Measurements from ENCODE around the gene TRIO.
A peak's percentile ranks its signal among the peaks of the same experiment; 100 is the strongest.

TRIO gene

DNA sequence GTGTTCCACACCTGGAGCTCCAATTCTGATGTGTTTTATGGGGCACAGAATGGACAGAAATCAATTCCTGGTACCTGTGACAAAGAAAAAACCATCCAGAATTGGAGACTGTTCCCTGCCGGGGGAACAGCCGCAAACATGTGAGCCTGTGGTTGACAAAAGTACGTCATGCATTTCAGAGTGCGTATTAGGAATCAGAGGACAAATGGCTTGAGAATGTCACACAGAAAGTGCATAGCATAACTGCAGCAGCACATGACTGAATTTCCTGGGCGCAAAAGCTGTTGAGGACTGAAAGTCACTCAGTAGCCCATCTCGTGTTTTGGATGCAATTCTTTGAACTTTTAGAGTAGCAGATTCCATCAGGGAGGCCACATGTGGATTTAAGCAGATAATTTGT, 85.1 kb downstream of the TRIO start:
- no peak for DNase-seq (ENCODE audit: low read depth)

DNA sequence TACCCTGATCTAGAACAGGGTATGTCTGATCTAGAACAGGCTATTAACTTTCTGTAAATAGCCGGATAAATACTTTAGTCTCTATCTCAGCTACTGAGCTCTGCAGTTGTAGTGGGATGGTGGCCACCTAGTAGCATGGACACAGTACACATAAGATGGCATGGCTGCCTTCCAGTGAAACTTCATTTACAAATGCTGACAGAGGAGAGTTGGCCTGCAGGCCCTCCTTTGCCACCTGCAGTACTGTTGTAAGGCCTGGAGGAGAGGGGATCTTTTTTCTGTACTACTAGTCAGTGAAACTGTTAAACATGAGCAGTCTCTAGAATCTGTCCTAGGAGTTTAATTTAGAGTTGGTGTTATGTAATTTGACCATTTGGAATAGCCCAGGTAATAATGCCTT, 86.0 kb downstream of the TRIO start:
- TF ChIP-seq, protein P1, sequence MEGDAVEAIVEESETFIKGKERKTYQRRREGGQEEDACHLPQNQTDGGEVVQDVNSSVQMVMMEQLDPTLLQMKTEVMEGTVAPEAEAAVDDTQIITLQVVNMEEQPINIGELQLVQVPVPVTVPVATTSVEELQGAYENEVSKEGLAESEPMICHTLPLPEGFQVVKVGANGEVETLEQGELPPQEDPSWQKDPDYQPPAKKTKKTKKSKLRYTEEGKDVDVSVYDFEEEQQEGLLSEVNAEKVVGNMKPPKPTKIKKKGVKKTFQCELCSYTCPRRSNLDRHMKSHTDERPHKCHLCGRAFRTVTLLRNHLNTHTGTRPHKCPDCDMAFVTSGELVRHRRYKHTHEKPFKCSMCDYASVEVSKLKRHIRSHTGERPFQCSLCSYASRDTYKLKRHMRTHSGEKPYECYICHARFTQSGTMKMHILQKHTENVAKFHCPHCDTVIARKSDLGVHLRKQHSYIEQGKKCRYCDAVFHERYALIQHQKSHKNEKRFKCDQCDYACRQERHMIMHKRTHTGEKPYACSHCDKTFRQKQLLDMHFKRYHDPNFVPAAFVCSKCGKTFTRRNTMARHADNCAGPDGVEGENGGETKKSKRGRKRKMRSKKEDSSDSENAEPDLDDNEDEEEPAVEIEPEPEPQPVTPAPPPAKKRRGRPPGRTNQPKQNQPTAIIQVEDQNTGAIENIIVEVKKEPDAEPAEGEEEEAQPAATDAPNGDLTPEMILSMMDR (conservative IDR thresholded peaks at IDR 0.05; ENCODE audit: control insufficient read depth, insufficient read depth, low read depth, low read length), result no peak
- DNase-seq (ENCODE audit: low read depth), result no peak
- H3K4me3 ChIP-seq (ENCODE audit: control insufficient read depth, low read depth, low read length), result no peak overlapping the region

More for the DNA sequence above, 85.1 kb downstream of the TRIO start:
- no peak overlapping the region for H3K4me3 ChIP-seq (ENCODE audit: control insufficient read depth, low read depth, low read length)
- TF ChIP-seq, protein P1 (conservative IDR thresholded peaks at IDR 0.05; ENCODE audit: control insufficient read depth, insufficient read depth, low read depth, low read length), result no peak

GRCh38 chr5:14229734-14230133, 86.6 kb downstream of the TRIO start:
- TF ChIP-seq, protein P1 (conservative IDR thresholded peaks at IDR 0.05; ENCODE audit: control insufficient read depth, insufficient read depth, low read depth, low read length), result no peak
- DNase-seq (ENCODE audit: low read depth), result no peak
- H3K4me3 ChIP-seq (ENCODE audit: control insufficient read depth, low read depth, low read length), result no peak overlapping the region

DNA sequence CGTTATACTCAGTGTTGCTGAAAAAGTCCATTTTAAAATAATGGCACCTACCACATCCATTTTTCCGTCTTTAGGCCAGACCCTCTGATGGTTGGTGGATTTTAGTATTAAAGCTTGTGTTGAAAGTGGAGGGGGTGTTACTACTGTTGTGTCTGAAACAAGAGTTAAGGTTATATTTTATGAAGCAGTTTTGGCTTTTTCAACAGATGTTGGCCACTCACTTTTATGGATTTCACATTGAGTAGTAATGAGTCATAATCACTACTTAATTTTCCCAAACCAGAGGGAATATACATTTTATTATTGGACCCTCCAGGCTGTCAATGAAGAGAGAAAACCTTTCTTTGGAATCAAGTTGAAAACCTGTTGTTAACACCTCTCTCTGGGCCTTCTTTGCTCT, 88.0 kb downstream of the TRIO start:
- TF ChIP-seq, protein P1 (conservative IDR thresholded peaks at IDR 0.05; ENCODE audit: control insufficient read depth, insufficient read depth, low read depth, low read length), result no peak
- H3K4me3 ChIP-seq (ENCODE audit: control insufficient read depth, low read depth, low read length), result no peak overlapping the region
- peak; percentile 49 for DNase-seq (ENCODE audit: low read depth)

GRCh38 chr5:14231890-14232289, 88.7 kb downstream of the TRIO start:
- no peak overlapping the region for H3K4me3 ChIP-seq (ENCODE audit: control insufficient read depth, low read depth, low read length)
- TF ChIP-seq, protein P1 (conservative IDR thresholded peaks at IDR 0.05; ENCODE audit: control insufficient read depth, insufficient read depth, low read depth, low read length), result no peak
- DNase-seq (ENCODE audit: low read depth), result no peak

DNA sequence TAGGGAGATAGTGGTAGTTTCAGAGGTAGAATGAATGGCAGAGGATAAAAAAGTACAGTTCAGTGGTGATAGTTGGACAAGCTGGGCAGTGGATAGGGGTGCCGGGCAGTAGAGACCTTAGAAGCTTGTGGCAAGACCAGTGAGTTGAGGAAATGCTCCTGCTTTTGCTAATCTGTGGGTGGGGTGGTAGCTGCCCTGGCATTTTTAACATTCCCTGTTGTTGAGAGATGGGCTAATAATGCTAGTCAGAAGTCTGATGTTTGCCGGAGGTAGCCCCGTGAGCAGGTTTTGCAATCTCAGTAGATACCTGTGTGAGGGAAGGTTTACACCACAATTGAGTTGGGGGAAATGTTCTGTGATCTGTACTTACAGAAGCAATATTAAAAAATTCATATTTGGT, 91.1 kb downstream of the TRIO start:
- DNase-seq (ENCODE audit: low read depth), result no peak
- no peak overlapping the region for H3K4me3 ChIP-seq (ENCODE audit: control insufficient read depth, low read depth, low read length)
- TF ChIP-seq, protein P1 (conservative IDR thresholded peaks at IDR 0.05; ENCODE audit: control insufficient read depth, insufficient read depth, low read depth, low read length), result no peak

- TF ChIP-seq, protein P1 (conservative IDR thresholded peaks at IDR 0.05; ENCODE audit: control insufficient read depth, insufficient read depth, low read depth, low read length), result no peak
- DNase-seq (ENCODE audit: low read depth), result no peak
Observed at GRCh38 chr5:14235872-14236271, 92.7 kb downstream of the TRIO start.

More at GRCh38 chr5:14235872-14236271, 92.7 kb downstream of the TRIO start:
- H3K4me3 ChIP-seq (ENCODE audit: control insufficient read depth, low read depth, low read length), result no peak overlapping the region

Data from fibroblast of mammary gland (primary cell).